AG08396 (cell line): ENCODE data around the gene STON1.
"Not testable (repeated sequence)": the region's sequence is repeated elsewhere in the genome, so short reads cannot be mapped to it uniquely, and the experiment has no call there.

Source experiments
- DNase-seq: peaks from one replicate; pipeline ENCODE4 v3.0.0; 2012; ENCODE audit warnings: low spot score, mixed read lengths

The STON1 gene

DNA sequence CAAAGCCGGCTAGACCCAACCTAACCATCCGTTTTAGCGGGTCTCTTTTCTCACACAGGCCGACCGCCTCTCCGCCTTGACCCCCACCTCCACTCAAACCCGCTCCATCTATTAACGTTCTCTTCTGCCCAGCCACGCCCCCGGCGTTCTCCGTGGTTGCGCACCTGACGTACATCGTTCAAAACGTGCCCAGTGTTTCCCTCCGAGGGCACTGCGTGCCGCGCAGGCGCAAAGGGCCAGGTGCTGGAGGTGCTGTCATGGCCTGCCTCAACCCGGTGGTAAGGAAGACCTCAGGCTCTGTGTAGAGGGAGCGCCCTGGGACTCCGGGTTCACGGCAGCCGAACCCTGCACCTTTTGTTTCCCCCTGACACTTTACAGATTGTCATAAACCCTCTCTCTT is 87.7 kb downstream of the STON1 start, which contains the start of gene GTF2A1L:
TSS of gene GTF2A1L (plus strand) at position 239 of the 400 bp plus-strand sequence. CDS start at position 258, 19 bp downstream.
- no peak for DNase-seq

DNA sequence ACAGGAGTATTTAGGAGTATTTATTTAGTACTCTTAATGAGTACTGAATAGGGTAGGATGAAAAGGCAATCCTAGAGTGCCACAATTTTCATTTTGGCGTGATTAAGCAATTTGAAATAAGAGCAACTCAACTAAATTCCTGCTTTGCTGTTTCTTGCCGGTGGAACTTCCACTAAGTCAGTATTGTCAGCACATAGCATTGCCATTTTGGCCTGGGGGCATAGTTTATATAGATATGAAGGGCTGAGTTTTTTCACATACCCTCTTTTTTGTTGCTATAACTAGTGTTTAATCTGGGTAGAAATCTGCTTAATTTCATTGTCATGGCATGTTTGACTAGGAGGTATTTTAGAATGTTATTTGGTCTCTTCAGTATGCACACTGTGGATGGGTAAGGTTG is 89.6 kb downstream of the STON1 start:
- DNase-seq = no peak

- DNase-seq = no peak
These were observed 90.7 kb downstream of the STON1 start for GRCh38 chr2:48620604-48621003.

- DNase-seq = not testable (repeated sequence)
These were observed 92.7 kb downstream of the STON1 start for GRCh38 chr2:48622691-48623090.

DNA sequence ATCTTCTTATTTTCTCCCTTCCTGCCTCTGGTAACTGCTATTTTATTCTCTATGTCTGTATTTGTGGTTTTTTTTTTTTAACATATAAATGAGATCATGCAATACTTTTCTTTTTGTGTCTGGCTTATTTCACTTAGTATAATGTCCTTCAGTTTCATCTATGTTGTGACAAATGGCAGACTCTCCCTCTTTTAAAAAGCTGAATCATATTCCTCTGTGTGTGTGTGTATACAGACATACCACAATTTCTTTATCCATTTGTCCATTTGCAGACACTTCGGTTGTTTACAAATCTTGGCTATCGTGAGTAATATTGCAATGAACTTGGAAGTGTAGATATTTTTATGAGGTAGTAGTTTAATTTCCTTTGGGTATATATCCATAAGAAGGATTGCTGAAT is 94.7 kb downstream of the STON1 start:
- no peak for DNase-seq

- no peak for DNase-seq
These were observed 96.1 kb downstream of the STON1 start for GRCh38 chr2:48626047-48626446.

- DNase-seq = no peak
These were observed 103.2 kb downstream of the STON1 start for GRCh38 chr2:48633143-48633542.

GRCh38 chr2:48635786-48636185 is 105.8 kb downstream of the STON1 start:
- no peak for DNase-seq

GRCh38 chr2:48638261-48638660 is 108.3 kb downstream of the STON1 start:
- no peak for DNase-seq
